HG02870 (cell line): ENCODE results near the gene OCEL1.
"Not testable (repeated sequence)": the region's sequence is repeated elsewhere in the genome, so short reads cannot be mapped to it uniquely, and the experiment has no call there.

Source experiments
- ATAC-seq: cut with Tn5 transposase; IDR thresholded peaks from one replicate; pipeline ENCODE4 v1.9.1; 2021; ENCODE audit warnings: mild to moderate bottlenecking, moderate library complexity; ENCODE audit not compliant: unreplicated experiment

Gene OCEL1

GRCh38 chr19:17260842-17261325 lies 34.9 kb downstream of the OCEL1 start:
- no peak for ATAC-seq

GRCh38 chr19:17262557-17262956 lies 36.5 kb downstream of the OCEL1 start:
- ATAC-seq = no peak

- no peak for ATAC-seq
Observed at GRCh38 chr19:17263712-17264640, 38.0 kb downstream of the OCEL1 start.

GRCh38 chr19:17264641-17264979 lies 38.6 kb downstream of the OCEL1 start, which contains the start of gene USHBP1:
Gene USHBP1 (minus strand): TSS chr19:17264745. CDS start chr19:17264299, 446 bp downstream.
- ATAC-seq = no peak

- ATAC-seq = no peak
Observed at GRCh38 chr19:17266026-17266425, 40.0 kb downstream of the OCEL1 start.

- ATAC-seq = no peak
Observed at GRCh38 chr19:17266589-17266974, 40.6 kb downstream of the OCEL1 start.

GRCh38 chr19:17266975-17267788 lies 41.2 kb downstream of the OCEL1 start, which contains the start of gene BABAM1:
Gene BABAM1 (plus strand): TSS chr19:17267443. CDS start chr19:17268807, 1,364 bp downstream.
- peak; percentile 91 for ATAC-seq

GRCh38 chr19:17268754-17269153 lies 42.7 kb downstream of the OCEL1 start:
- ATAC-seq = no peak

- ATAC-seq = not testable (repeated sequence)
Observed at GRCh38 chr19:17274892-17275291, 48.9 kb downstream of the OCEL1 start.

- no peak for ATAC-seq
Observed at GRCh38 chr19:17275441-17276175, 49.6 kb downstream of the OCEL1 start.
